Stimulated activated CD4-positive, alpha-beta T cell treated with anti-CD3 and anti-CD28 coated beads, Interleukin-15, amount 100 ng/mL, for 48 hours (primary cell): ENCODE measurements around the gene TBX5.
"Not testable (repeated sequence)": the region's sequence is repeated elsewhere in the genome, so short reads cannot be mapped to it uniquely, and the experiment has no call there.

Source experiments
- DNase-seq, 2 donors: peaks; one replicate each; pipeline ENCODE4 v3.0.0-alpha.2; 2020; ENCODE audit warnings: low read depth in 2 of 2

The TBX5 gene

GRCh38 chr12:114384739-114385138 is 21.2 kb downstream of the TBX5 start:
- DNase-seq = no peak

GRCh38 chr12:114381177-114381576 is 24.8 kb downstream of the TBX5 start:
- DNase-seq = no peak

GRCh38 chr12:114371733-114372132 is 34.2 kb downstream of the TBX5 start:
- DNase-seq = no peak

GRCh38 chr12:114371250-114371649 is 34.7 kb downstream of the TBX5 start:
- no peak for DNase-seq

GRCh38 chr12:114368685-114369452 is 37.1 kb downstream of the TBX5 start:
- DNase-seq = no peak

GRCh38 chr12:114361992-114362391 is 44.0 kb downstream of the TBX5 start:
- no peak for DNase-seq

- no peak for DNase-seq
Observed at GRCh38 chr12:114361545-114361944, 44.4 kb downstream of the TBX5 start.

GRCh38 chr12:114360485-114360884 is 45.5 kb downstream of the TBX5 start:
- DNase-seq = no peak

- no peak for DNase-seq
Observed at GRCh38 chr12:114355389-114356088, 50.4 kb downstream of the TBX5 start.

- not testable (repeated sequence) for DNase-seq
Observed at GRCh38 chr12:114349239-114349638, 56.7 kb downstream of the TBX5 start.

GRCh38 chr12:114347861-114348260 is 58.1 kb downstream of the TBX5 start:
- DNase-seq = no peak

GRCh38 chr12:114344831-114345230 is 61.1 kb downstream of the TBX5 start:
- no peak for DNase-seq

- no peak for DNase-seq
Observed at GRCh38 chr12:114344303-114344663, 61.7 kb downstream of the TBX5 start.

GRCh38 chr12:114343585-114344302 is 62.2 kb downstream of the TBX5 start:
- no peak for DNase-seq

- no peak for DNase-seq
Observed at GRCh38 chr12:114342656-114343055, 63.3 kb downstream of the TBX5 start.

GRCh38 chr12:114341635-114342034 is 64.3 kb downstream of the TBX5 start:
- DNase-seq = no peak

- DNase-seq = no peak
Observed at GRCh38 chr12:114340231-114340630, 65.7 kb downstream of the TBX5 start.

GRCh38 chr12:114339626-114340025 is 66.3 kb downstream of the TBX5 start:
- no peak for DNase-seq

GRCh38 chr12:114335607-114336006 is 70.3 kb downstream of the TBX5 start:
- no peak for DNase-seq

- no peak for DNase-seq
Observed at GRCh38 chr12:114334395-114334794, 71.5 kb downstream of the TBX5 start.

- DNase-seq = no peak
Observed at GRCh38 chr12:114328292-114328691, 77.7 kb downstream of the TBX5 start.

- DNase-seq = no peak
Observed at GRCh38 chr12:114327765-114328164, 78.2 kb downstream of the TBX5 start.

- DNase-seq = no peak
Observed at GRCh38 chr12:114321524-114321923, 84.4 kb downstream of the TBX5 start.
